Liver (tissue), 9 donors: ENCODE data around the gene AKAP10. TPM values are rescaled to one million over a fixed set of nuclear protein-coding genes. Genes with fewer than 3 reads are reported as not detected.

Experiments
- DNase-seq: peaks from one replicate; pipeline ENCODE4 v3.0.0-alpha.2; 2017; ENCODE audit warnings: low spot score
- H3K27ac ChIP-seq, 2 donors: one replicate each; pipeline ENCODE4 v1.7.0; 2013; ENCODE audit warnings: inconsistent platforms in 2 of 2, low read length in 2 of 2, control low read depth in 1 of 2, low read depth in 1 of 2, mild to moderate bottlenecking in 1 of 2
- H3K27me3 ChIP-seq, 4 donors: one replicate each; pipeline versions ENCODE4 v1.6.1 to v1.7.0; 2013; ENCODE audit warnings: low read length in 3 of 4, inconsistent platforms in 1 of 4, mild to moderate bottlenecking in 1 of 4, moderate library complexity in 1 of 4; ENCODE audit not compliant: control insufficient read depth in 4 of 4, insufficient read depth in 4 of 4
- H3K36me3 ChIP-seq, 4 donors: one replicate each; pipeline versions ENCODE4 v1.6.1 to v1.7.0; 2013; ENCODE audit warnings: low read length in 3 of 4, mild to moderate bottlenecking in 3 of 4, low read depth in 1 of 4, moderate library complexity in 1 of 4; ENCODE audit not compliant: control insufficient read depth in 4 of 4, insufficient read depth in 3 of 4
- H3K4me1 ChIP-seq, 4 donors: one replicate each; pipeline versions ENCODE4 v1.6.1 to v1.7.0; 2013; ENCODE audit warnings: low read length in 3 of 4, mild to moderate bottlenecking in 3 of 4, moderate library complexity in 1 of 4; ENCODE audit not compliant: control insufficient read depth in 4 of 4, insufficient read depth in 4 of 4
- H3K4me3 ChIP-seq, 3 donors: one replicate each; pipeline versions ENCODE4 v1.6.1 to v1.7.0; 2013; ENCODE audit warnings: low read length in 3 of 3, control low read depth in 1 of 3, low read depth in 1 of 3, mild to moderate bottlenecking in 1 of 3
- H3K9ac ChIP-seq, 2 donors: one replicate each; pipeline ENCODE4 v1.7.0; 2013; ENCODE audit warnings: low read length in 2 of 2, mild to moderate bottlenecking in 2 of 2, moderate library complexity in 2 of 2, control low read depth in 1 of 2, low read depth in 1 of 2
- H3K9me3 ChIP-seq, 4 donors: one replicate each; pipeline versions ENCODE4 v1.6.1 to v1.7.0; 2013; ENCODE audit warnings: low read length in 3 of 4; ENCODE audit not compliant: control insufficient read depth in 4 of 4
- EGR1 ChIP-seq, 2 donors: IDR thresholded peaks; 2 replicates each; pipeline ENCODE4 v1.6.1; 2016 to 2018; ENCODE audit warnings: antibody characterized with exemption in 2 of 2, low read depth in 2 of 2
- FOXA1 ChIP-seq: IDR thresholded peaks from 2 replicates; pipeline ENCODE4 v1.6.1; 2016; ENCODE audit warnings: antibody characterized with exemption
- FOXA2 ChIP-seq: IDR thresholded peaks from 2 replicates; pipeline ENCODE4 v1.6.1; 2016; ENCODE audit warnings: antibody characterized with exemption
- HNF4G ChIP-seq: IDR thresholded peaks from 2 replicates; pipeline ENCODE4 v1.6.1; 2016; ENCODE audit warnings: antibody characterized with exemption
- JUND ChIP-seq, 2 donors: IDR thresholded peaks; 2 replicates each; pipeline ENCODE4 v1.6.1; 2016; ENCODE audit warnings: antibody characterized with exemption in 2 of 2
- NR2F2 ChIP-seq: IDR thresholded peaks from 2 replicates; pipeline ENCODE4 v1.6.1; 2016; ENCODE audit warnings: antibody characterized with exemption
- SP1 ChIP-seq: IDR thresholded peaks from 2 replicates; pipeline ENCODE4 v1.6.1; 2018; ENCODE audit warnings: antibody characterized with exemption, mild to moderate bottlenecking
- YY1 ChIP-seq: IDR thresholded peaks from 2 replicates; pipeline ENCODE4 v1.6.1; 2016; ENCODE audit warnings: antibody characterized with exemption, mild to moderate bottlenecking
- WGBS: extraction: QIAGEN DNeasy Blood & Tissue Kit; methylation state at CpG from one replicate; pipeline ENCODE4 v1.1.7; 2013; 5-methylcytosine and 5-hydroxymethylcytosine counted together
- polyA plus RNA-seq, 2 donors: library from polyadenylated mRNA; stranded (reverse) in 1 of 2; unstranded in 1 of 2; fragments of 200-250 nt in 1 of 2; fragments of >200 nt in 1 of 2; fragmentation: Nextera tagmentation in 1 of 2; extraction: Ambion mirVana in 1 of 2; gene quantifications; one replicate each; pipeline versions ENCODE4 v1.2.1 to v1.2.3, GENCODE V29; 2013 to 2015
- total RNA-seq, 2 donors: library from RNA; depleted of rRNA; stranded (reverse); fragments of >200 nt; gene quantifications; one replicate each; pipeline ENCODE4 v1.2.3, GENCODE V29; 2014
- TF ChIP-seq, protein P1 (sequence below): IDR thresholded peaks from 2 replicates; pipeline ENCODE4 v1.6.1; 2016; ENCODE audit warnings: antibody characterized with exemption
- TF ChIP-seq, protein P2 (sequence below): IDR thresholded peaks from 2 replicates; pipeline ENCODE4 v1.6.1; 2016; ENCODE audit warnings: antibody characterized with exemption, mild to moderate bottlenecking
- TF ChIP-seq, protein P3 (sequence below): IDR thresholded peaks from 2 replicates; pipeline ENCODE4 v1.6.1; 2016; ENCODE audit warnings: antibody characterized with exemption
- TF ChIP-seq, protein P4 (sequence below): IDR thresholded peaks from 2 replicates; pipeline ENCODE4 v1.6.1; 2016; ENCODE audit warnings: antibody characterized with exemption
- donor health status: healthy.
- donor health status: healthy.
- donor health status: healthy.
- donor health status: healthy.
- donor health status: healthy.

AKAP10 gene
- total and polyA plus RNA-seq, 4 donors, result 4.2 to 16.3 (median 10.1) TPM

DNA sequence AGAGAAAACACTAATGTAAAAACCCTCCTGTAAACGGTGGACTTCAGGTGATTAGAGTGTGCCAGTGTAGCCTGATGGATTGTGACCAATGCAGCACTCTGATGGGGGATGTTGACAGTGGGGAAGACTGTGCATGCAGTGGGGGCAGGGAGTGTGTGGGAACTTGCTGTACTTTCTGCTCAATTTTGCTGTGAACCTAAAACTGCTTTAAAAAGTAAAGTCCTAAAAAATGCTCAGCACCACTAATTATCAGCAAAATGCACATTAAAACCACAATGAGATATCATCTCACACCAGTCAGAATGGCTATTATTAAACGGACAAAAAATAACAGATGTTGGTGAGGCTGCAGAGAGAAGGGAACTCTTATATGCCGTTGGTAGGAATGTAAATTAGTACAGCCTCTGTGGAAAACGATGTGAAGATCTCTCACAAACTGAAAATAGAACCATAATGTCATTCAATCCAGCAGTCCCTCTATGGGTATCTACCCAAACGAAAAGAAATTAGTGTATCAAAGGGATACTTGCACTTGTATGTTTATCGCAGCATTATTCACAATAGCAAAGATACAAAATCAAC lies 100.2 kb downstream of the AKAP10 start:
- Histone ChIP-seq H3K4me3 (no peak overlapping the region), H3K27ac (no peak overlapping the region), H3K36me3 (no peaks in the 10 kb centered on the region), H3K9me3 (no peaks in the 10 kb centered on the region), H3K9ac (no peak overlapping the region), H3K4me1 (no peaks in the 10 kb centered on the region), H3K27me3 (no peaks in the 10 kb centered on the region)
- TF ChIP-seq, protein P1, sequence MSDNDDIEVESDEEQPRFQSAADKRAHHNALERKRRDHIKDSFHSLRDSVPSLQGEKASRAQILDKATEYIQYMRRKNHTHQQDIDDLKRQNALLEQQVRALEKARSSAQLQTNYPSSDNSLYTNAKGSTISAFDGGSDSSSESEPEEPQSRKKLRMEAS, result no peak
- TF ChIP-seq NR2F2 (no peak), FOXA2 (no peak), EGR1 (IDR thresholded peaks at IDR 0.05; ENCODE audit: low read depth in 2 of 2) (no peak), JUND (IDR thresholded peaks at IDR 0.05) (no peak), SP1 (no peak), YY1 (no peak), FOXA1 (no peak)
- TF ChIP-seq, protein P2, sequence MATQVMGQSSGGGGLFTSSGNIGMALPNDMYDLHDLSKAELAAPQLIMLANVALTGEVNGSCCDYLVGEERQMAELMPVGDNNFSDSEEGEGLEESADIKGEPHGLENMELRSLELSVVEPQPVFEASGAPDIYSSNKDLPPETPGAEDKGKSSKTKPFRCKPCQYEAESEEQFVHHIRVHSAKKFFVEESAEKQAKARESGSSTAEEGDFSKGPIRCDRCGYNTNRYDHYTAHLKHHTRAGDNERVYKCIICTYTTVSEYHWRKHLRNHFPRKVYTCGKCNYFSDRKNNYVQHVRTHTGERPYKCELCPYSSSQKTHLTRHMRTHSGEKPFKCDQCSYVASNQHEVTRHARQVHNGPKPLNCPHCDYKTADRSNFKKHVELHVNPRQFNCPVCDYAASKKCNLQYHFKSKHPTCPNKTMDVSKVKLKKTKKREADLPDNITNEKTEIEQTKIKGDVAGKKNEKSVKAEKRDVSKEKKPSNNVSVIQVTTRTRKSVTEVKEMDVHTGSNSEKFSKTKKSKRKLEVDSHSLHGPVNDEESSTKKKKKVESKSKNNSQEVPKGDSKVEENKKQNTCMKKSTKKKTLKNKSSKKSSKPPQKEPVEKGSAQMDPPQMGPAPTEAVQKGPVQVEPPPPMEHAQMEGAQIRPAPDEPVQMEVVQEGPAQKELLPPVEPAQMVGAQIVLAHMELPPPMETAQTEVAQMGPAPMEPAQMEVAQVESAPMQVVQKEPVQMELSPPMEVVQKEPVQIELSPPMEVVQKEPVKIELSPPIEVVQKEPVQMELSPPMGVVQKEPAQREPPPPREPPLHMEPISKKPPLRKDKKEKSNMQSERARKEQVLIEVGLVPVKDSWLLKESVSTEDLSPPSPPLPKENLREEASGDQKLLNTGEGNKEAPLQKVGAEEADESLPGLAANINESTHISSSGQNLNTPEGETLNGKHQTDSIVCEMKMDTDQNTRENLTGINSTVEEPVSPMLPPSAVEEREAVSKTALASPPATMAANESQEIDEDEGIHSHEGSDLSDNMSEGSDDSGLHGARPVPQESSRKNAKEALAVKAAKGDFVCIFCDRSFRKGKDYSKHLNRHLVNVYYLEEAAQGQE, result no peak
- TF ChIP-seq, protein P3, sequence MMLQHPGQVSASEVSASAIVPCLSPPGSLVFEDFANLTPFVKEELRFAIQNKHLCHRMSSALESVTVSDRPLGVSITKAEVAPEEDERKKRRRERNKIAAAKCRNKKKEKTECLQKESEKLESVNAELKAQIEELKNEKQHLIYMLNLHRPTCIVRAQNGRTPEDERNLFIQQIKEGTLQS, result no peak
- TF ChIP-seq, protein P4, sequence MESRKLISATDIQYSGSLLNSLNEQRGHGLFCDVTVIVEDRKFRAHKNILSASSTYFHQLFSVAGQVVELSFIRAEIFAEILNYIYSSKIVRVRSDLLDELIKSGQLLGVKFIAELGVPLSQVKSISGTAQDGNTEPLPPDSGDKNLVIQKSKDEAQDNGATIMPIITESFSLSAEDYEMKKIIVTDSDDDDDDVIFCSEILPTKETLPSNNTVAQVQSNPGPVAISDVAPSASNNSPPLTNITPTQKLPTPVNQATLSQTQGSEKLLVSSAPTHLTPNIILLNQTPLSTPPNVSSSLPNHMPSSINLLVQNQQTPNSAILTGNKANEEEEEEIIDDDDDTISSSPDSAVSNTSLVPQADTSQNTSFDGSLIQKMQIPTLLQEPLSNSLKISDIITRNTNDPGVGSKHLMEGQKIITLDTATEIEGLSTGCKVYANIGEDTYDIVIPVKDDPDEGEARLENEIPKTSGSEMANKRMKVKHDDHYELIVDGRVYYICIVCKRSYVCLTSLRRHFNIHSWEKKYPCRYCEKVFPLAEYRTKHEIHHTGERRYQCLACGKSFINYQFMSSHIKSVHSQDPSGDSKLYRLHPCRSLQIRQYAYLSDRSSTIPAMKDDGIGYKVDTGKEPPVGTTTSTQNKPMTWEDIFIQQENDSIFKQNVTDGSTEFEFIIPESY, result no peak
- 51% methylated on average over 6 of the region's 6 CpGs for WGBS
- DNase-seq, result no peak

DNA sequence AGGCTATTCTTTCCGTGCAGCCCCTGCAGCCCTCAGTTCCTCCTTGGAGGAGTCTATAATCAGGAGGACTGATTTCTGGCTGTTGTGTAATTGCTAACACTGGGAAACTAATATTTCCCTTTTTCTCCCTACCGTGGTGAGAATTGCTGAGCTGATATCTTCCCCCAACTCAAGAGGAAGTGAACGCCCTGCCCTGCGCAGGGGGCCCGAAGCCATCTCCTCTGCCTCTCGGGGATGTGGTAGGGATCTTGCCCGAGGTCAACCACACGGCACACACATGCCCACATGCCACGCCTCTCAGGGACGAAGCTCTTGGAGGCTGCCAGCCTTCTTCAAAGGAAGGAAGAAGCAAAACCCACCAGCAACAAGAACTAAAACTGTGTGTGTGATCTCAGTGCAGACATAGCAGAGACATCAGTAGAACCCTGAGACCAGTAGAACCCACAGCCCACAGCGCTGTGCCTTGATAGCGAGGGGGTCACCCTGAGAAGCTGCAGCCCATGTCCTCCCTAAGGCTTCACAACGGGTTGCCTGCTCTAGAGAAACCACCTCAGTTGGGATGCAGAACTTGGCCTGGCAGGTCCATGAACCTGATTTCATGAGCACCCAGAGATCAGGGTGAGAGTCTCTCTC lies 101.0 kb downstream of the AKAP10 start:
- Histone ChIP-seq H3K27ac (no peak overlapping the region), H3K27me3 (no peaks in the 10 kb centered on the region), H3K36me3 (no peaks in the 10 kb centered on the region), H3K4me3 (no peak overlapping the region), H3K9ac (no peak overlapping the region), H3K4me1 (no peaks in the 10 kb centered on the region), H3K9me3 (no peaks in the 10 kb centered on the region)
- 61% methylated on average over 13 of the region's 13 CpGs for WGBS
- TF ChIP-seq, protein P4, result no peak
- TF ChIP-seq HNF4G (no peak), FOXA1 (no peak)
- TF ChIP-seq, protein P2, result no peak
- no peak for DNase-seq
